ENCODE results near the gene SINHCAF. TPM values are rescaled to one million over a fixed set of nuclear protein-coding genes. Genes with fewer than 3 reads are reported as not detected.

SINHCAF gene
- total and polyA plus RNA-seq, 2 of the 8 experiments (the other 6 are each of a cell fraction or from before 2014, with no cell fraction given) = 138 to 576 TPM

GRCh38 chr12:31321186-31321896 is 4.6 kb downstream of the SINHCAF start:
- no peak overlapping the region for H4K5ac ChIP-seq (ENCODE audit: insufficient read length, low read depth, low read length)
- no peak overlapping the region for H2BK15ac ChIP-seq (ENCODE audit: low read length)
- peaks cover 88 to 97% of the 10 kb centered on the region in 2 experiments for H3K79me2 ChIP-seq (ENCODE audit: control insufficient read depth in 1 of 2, insufficient read depth in 2 of 2, low read length in 2 of 2)
- no peak overlapping the region for H2BK20ac ChIP-seq (ENCODE audit: low read length)
- no peak for FAIRE-seq
- no peak overlapping the region for H4K8ac ChIP-seq (ENCODE audit: extremely low read depth, insufficient read depth, low read length)
- H3K36me3 ChIP-seq (ENCODE audit: control insufficient read depth in 2 of 4, insufficient read depth in 4 of 4, low read length in 3 of 4) = peaks cover 0 to 4% (median 0%) of the 10 kb centered on the region in 4 experiments; a peak in 2 of 8 replicates
- no peak overlapping the region for H4K91ac ChIP-seq (replicated peaks; ENCODE audit: insufficient read length, low read length)
- peak overlapping the region in 2 of 4 experiments; percentile 33 to 39; a peak in 2 of 7 replicates for H3K9ac ChIP-seq (replicated peaks in 1 of 4; ENCODE audit: extremely low read depth in 1 of 4, low read depth in 3 of 4, low read length in 3 of 4)
- peaks cover 2% of the 10 kb centered on the region; the same call in 1 of the 2 replicates for H3K23me2 ChIP-seq (ENCODE audit: low read depth, low read length)
- H2BK5ac ChIP-seq (ENCODE audit: low read depth, low read length) = no peak overlapping the region
- H2AFZ ChIP-seq (ENCODE audit: low read length) = no peak overlapping the region
- H3K14ac ChIP-seq (ENCODE audit: insufficient read length) = no peak overlapping the region
- ChIA-PET CTCF (ENCODE audit: partially characterized antibody) (interaction anchor here (1.1 to 1.3 kb wide), 3 partner anchors 24 to 50 kb away, joined by 3 to 4 read pairs (median 3); no protein-coding TSS in a partner anchor), POLR2A (ENCODE audit: partially characterized antibody) (interaction anchor here (0.6 to 6.3 kb wide), 12 partner anchors 11 to 65 kb away, joined by 3 to 85 read pairs (median 14); no protein-coding TSS in a partner anchor)
- no peak overlapping the region for H3K27ac ChIP-seq (ENCODE audit: low read depth, low read length)
- H2BK12ac ChIP-seq (ENCODE audit: low read depth, low read length) = no peak overlapping the region
- no peak overlapping the region for H2BK120ac ChIP-seq (replicated peaks; ENCODE audit: low read depth, low read length)
- H3K23ac ChIP-seq (ENCODE audit: insufficient read length) = no peak overlapping the region
- H2AK5ac ChIP-seq (ENCODE audit: low read depth, low read length) = no peak overlapping the region
- no peak overlapping the region for H3K18ac ChIP-seq (ENCODE audit: extremely low read depth, low read length)
- DNase-seq (ENCODE audit: low read depth in 1 of 2, low spot score in 2 of 2) = no peak
- H3K79me1 ChIP-seq (ENCODE audit: low read depth, low read length) = no peaks in the 10 kb centered on the region
- H4K20me1 ChIP-seq (replicated peaks in 1 of 2; ENCODE audit: control insufficient read depth in 1 of 2, insufficient read depth in 2 of 2, low read length in 2 of 2) = peaks cover 32 to 47% of the 10 kb centered on the region in 2 experiments
- no peaks in the 10 kb centered on the region for H3K9me3 ChIP-seq (ENCODE audit: insufficient read depth in 2 of 2, low read depth in 1 of 2, low read length in 1 of 2)
- peak overlapping the region in 2 of 4 experiments; percentile 16 to 99; a peak in 5 of 8 replicates for H3K4me3 ChIP-seq (ENCODE audit: extremely low read depth in 1 of 4, insufficient read depth in 2 of 4, low read depth in 3 of 4, low read length in 4 of 4)
- TF ChIP-seq POLR2AphosphoS5 (IDR thresholded peaks at IDR 0.05; ENCODE audit: low read depth, low read length) (no peak), TAF7 (optimal IDR thresholded peaks at IDR 0.05; ENCODE audit: borderline replicate concordance, low read depth, low read length) (peak; percentile 7)
- WGBS, 2 experiments (ENCODE audit: extremely low coverage in 1 of 2, insufficient coverage in 1 of 2, insufficient read length in 1 of 2, insufficient replicate concordance in 2 of 2, low coverage in 1 of 2, low lambda C conversion rate in 2 of 2, missing lambda C conversion rate in 1 of 2) = 25% methylated on average over 4 of the region's 4 CpGs; no CpG with 5 or more reads in 1 of the 2 experiments
- H3K27me3 ChIP-seq (replicated peaks in 1 of 4; ENCODE audit: control insufficient read depth in 3 of 4, extremely low read depth in 1 of 4, insufficient read depth in 3 of 4, low read length in 3 of 4) = no peaks in the 10 kb centered on the region
- peak overlapping the region; percentile 85 to 91 for H3K4me2 ChIP-seq (ENCODE audit: insufficient read depth in 1 of 2, low read depth in 2 of 2, low read length in 2 of 2)
- H3K4me1 ChIP-seq (replicated peaks in 1 of 4; ENCODE audit: control insufficient read depth in 3 of 4, insufficient read depth in 4 of 4, low read length in 3 of 4) = peaks cover 6 to 24% (median 15%) of the 10 kb centered on the region in 4 experiments; a peak in 6 of 7 replicates
- no peak overlapping the region for H3K4ac ChIP-seq (replicated peaks; ENCODE audit: insufficient read length, low read depth, low read length)
- H3K56ac ChIP-seq (replicated peaks; ENCODE audit: insufficient read length, low read depth, low read length) = no peak overlapping the region
